Panc1 (cell line): ENCODE results near the gene SCYL1. TPM values are rescaled to one million over a fixed set of nuclear protein-coding genes. Genes with fewer than 3 reads are reported as not detected.

Experiments
- ATAC-seq: fragments of 200-7000 bp; cut with Tn5 transposase; 2 replicates; pipeline ENCODE4 v1.9.1; 2020; ENCODE audit warnings: mild to moderate bottlenecking, moderate library complexity
- BruUV-seq: library from RNA; stranded (reverse); fragments of 400-500 nt; replicated peaks from 2 replicates; lab custom pipeline; 2021; lab: Mats Ljungman, UMichigan
- CTCF ChIA-PET: fragments of 300-600 bp; sonication (Branson Sonifier 250); formaldehyde crosslinking; loops from one replicate; lab custom pipeline; 2022; ENCODE audit warnings: antibody characterized with exemption; lab: Charles Lee
- POLR2A ChIA-PET: fragments of 300-600 bp; sonication (Branson Sonifier 250); formaldehyde crosslinking; loops from one replicate; lab custom pipeline; 2022; ENCODE audit warnings: antibody characterized with exemption; lab: Charles Lee
- DNase-seq: peaks from one replicate; pipeline ENCODE4 v3.0.0-alpha.2; 2010; ENCODE audit warnings: low read depth, low spot score
- H3K27ac ChIP-seq: 2 replicates; pipeline ENCODE4 v1.5.1; 2011; ENCODE audit warnings: mild to moderate bottlenecking, low read length, inconsistent platforms
- H3K27me3 ChIP-seq: fragments of 200-500 bp; sonication (Bioruptor generic); 2 replicates; pipeline ENCODE4 v1.6.0; 2014; ENCODE audit warnings: low read length, inconsistent platforms; ENCODE audit not compliant: control insufficient read depth, insufficient read depth
- H3K36me3 ChIP-seq: fragments of 200-500 bp; sonication (Bioruptor generic); 2 replicates; pipeline ENCODE4 v1.5.1; 2014; ENCODE audit warnings: inconsistent platforms, mild to moderate bottlenecking, low read length, moderate library complexity; ENCODE audit not compliant: control insufficient read depth, insufficient read depth
- H3K4me1 ChIP-seq: 2 replicates; pipeline ENCODE4 v1.5.1; 2011; ENCODE audit warnings: inconsistent platforms, mild to moderate bottlenecking, low read length, moderate library complexity; ENCODE audit not compliant: control insufficient read depth, insufficient read depth
- H3K4me3 ChIP-seq, 2 experiments: 2 replicates each; pipeline ENCODE4 v1.5.1; 2011 to 2012; ENCODE audit warnings: low read depth in 2 of 2, low read length in 2 of 2, mild to moderate bottlenecking in 2 of 2, inconsistent platforms in 1 of 2, moderate library complexity in 1 of 2
- H3K9me3 ChIP-seq: fragments of 200-500 bp; sonication (Bioruptor generic); 2 replicates; pipeline ENCODE4 v1.5.1; 2014; ENCODE audit warnings: low read depth, mild to moderate bottlenecking, inconsistent platforms, low read length, moderate library complexity; ENCODE audit not compliant: control insufficient read depth, insufficient read depth
- POLR2AphosphoS5 ChIP-seq: IDR thresholded peaks from 2 replicates; pipeline ENCODE4 v1.6.1; 2012; ENCODE audit warnings: mild to moderate bottlenecking, low read depth, low read length, moderate library complexity
- SIN3A ChIP-seq: IDR thresholded peaks from 2 replicates; pipeline ENCODE4 v1.6.1; 2012; ENCODE audit warnings: low read depth, mild to moderate bottlenecking, low read length, moderate library complexity, borderline replicate concordance; ENCODE audit not compliant: insufficient read depth
- TCF7L2 ChIP-seq: IDR thresholded peaks from 2 replicates; pipeline ENCODE4 v1.6.1; 2011; ENCODE audit warnings: mild to moderate bottlenecking, low read depth, low read length, inconsistent platforms
- in situ Hi-C: cut with HindIII; loops from 2 replicates; pipeline ENCODE4 v1.10.0; 2016; ENCODE audit warnings: low sequenced_read_pairs, low pct_unique_long_range_greater_than_20kb
- intact Hi-C: fragments of 100-400 bp; cut with micrococcal nuclease; formaldehyde crosslinking; loops from one replicate; pipeline ENCODE4 v1.10.0; 2022; ENCODE audit not compliant: unreplicated experiment
- total RNA-seq: library from RNA; stranded (reverse); gene quantifications from one replicate; pipeline ENCODE4 v1.2.1, GENCODE V29; 2021; ENCODE audit not compliant: unreplicated experiment
- TF ChIP-seq, protein P1 (sequence below): fragments of 450-650 bp; IDR thresholded peaks from 2 replicates; pipeline ENCODE4 v1.5.1; 2017; ENCODE audit warnings: mild to moderate bottlenecking
- TF ChIP-seq, protein P2 (sequence below), 2 experiments: IDR thresholded peaks; 2 replicates each; pipeline ENCODE4 v1.6.1; 2011 to 2012; ENCODE audit warnings: low read depth in 2 of 2, control low read depth in 1 of 2, low read length in 1 of 2, mild to moderate bottlenecking in 1 of 2, moderate library complexity in 1 of 2; ENCODE audit not compliant: insufficient read depth in 1 of 2

SCYL1 gene
- total RNA-seq, 1 experiment from 2014 or later, result 117 TPM

DNA sequence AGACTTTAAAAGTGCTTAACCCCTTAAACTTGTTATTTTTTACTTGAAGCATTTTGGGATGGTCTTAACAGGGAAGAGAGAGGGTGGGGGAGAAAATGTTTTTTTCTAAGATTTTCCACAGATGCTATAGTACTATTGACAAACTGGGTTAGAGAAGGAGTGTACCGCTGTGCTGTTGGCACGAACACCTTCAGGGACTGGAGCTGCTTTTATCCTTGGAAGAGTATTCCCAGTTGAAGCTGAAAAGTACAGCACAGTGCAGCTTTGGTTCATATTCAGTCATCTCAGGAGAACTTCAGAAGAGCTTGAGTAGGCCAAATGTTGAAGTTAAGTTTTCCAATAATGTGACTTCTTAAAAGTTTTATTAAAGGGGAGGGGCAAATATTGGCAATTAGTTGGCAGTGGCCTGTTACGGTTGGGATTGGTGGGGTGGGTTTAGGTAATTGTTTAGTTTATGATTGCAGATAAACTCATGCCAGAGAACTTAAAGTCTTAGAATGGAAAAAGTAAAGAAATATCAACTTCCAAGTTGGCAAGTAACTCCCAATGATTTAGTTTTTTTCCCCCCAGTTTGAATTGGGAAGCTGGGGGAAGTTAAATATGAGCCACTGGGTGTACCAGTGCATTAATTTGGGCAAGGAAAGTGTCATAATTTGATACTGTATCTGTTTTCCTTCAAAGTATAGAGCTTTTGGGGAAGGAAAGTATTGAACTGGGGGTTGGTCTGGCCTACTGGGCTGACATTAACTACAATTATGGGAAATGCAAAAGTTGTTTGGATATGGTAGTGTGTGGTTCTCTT is 23.2 kb upstream of the SCYL1 start:
- Histone ChIP-seq H3K27ac (peak overlapping the region; percentile 100), H3K4me3 (peak overlapping the region; percentile 78 to 99), H3K36me3 (peaks cover 70% of the 10 kb centered on the region), H3K4me1 (peaks cover 25% of the 10 kb centered on the region), H3K27me3 (no peaks in the 10 kb centered on the region), H3K9me3 (no peaks in the 10 kb centered on the region)
- CTCF ChIA-PET, result no interaction called here
- no peak for ATAC-seq
- POLR2A ChIA-PET, result interaction anchor here (0.6 to 15.9 kb wide), 12 partner anchors 9 to 170 kb away, joined by 3 to 818 read pairs (median 6); no protein-coding TSS in a partner anchor
- TF ChIP-seq, protein P1, sequence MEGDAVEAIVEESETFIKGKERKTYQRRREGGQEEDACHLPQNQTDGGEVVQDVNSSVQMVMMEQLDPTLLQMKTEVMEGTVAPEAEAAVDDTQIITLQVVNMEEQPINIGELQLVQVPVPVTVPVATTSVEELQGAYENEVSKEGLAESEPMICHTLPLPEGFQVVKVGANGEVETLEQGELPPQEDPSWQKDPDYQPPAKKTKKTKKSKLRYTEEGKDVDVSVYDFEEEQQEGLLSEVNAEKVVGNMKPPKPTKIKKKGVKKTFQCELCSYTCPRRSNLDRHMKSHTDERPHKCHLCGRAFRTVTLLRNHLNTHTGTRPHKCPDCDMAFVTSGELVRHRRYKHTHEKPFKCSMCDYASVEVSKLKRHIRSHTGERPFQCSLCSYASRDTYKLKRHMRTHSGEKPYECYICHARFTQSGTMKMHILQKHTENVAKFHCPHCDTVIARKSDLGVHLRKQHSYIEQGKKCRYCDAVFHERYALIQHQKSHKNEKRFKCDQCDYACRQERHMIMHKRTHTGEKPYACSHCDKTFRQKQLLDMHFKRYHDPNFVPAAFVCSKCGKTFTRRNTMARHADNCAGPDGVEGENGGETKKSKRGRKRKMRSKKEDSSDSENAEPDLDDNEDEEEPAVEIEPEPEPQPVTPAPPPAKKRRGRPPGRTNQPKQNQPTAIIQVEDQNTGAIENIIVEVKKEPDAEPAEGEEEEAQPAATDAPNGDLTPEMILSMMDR, result no peak
- peak; percentile 61; the same call in 1 of the 2 replicates for TF ChIP-seq SIN3A
- TF ChIP-seq, protein P2, sequence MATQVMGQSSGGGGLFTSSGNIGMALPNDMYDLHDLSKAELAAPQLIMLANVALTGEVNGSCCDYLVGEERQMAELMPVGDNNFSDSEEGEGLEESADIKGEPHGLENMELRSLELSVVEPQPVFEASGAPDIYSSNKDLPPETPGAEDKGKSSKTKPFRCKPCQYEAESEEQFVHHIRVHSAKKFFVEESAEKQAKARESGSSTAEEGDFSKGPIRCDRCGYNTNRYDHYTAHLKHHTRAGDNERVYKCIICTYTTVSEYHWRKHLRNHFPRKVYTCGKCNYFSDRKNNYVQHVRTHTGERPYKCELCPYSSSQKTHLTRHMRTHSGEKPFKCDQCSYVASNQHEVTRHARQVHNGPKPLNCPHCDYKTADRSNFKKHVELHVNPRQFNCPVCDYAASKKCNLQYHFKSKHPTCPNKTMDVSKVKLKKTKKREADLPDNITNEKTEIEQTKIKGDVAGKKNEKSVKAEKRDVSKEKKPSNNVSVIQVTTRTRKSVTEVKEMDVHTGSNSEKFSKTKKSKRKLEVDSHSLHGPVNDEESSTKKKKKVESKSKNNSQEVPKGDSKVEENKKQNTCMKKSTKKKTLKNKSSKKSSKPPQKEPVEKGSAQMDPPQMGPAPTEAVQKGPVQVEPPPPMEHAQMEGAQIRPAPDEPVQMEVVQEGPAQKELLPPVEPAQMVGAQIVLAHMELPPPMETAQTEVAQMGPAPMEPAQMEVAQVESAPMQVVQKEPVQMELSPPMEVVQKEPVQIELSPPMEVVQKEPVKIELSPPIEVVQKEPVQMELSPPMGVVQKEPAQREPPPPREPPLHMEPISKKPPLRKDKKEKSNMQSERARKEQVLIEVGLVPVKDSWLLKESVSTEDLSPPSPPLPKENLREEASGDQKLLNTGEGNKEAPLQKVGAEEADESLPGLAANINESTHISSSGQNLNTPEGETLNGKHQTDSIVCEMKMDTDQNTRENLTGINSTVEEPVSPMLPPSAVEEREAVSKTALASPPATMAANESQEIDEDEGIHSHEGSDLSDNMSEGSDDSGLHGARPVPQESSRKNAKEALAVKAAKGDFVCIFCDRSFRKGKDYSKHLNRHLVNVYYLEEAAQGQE (IDR thresholded peaks at IDR 0.05; ENCODE audit: insufficient read depth in 1 of 2, low read depth in 2 of 2, low read length in 1 of 2), result peak in 1 of 2 experiments; percentile 16; a peak in 1 of 4 replicates
- peak; percentile 84 for TF ChIP-seq POLR2AphosphoS5
- no peak for TF ChIP-seq TCF7L2
- in situ Hi-C loops (no loop called here), intact Hi-C loops (no loop called here)
- no TSS peak for BruUV-seq
- DNase-seq, result no peak

DNA sequence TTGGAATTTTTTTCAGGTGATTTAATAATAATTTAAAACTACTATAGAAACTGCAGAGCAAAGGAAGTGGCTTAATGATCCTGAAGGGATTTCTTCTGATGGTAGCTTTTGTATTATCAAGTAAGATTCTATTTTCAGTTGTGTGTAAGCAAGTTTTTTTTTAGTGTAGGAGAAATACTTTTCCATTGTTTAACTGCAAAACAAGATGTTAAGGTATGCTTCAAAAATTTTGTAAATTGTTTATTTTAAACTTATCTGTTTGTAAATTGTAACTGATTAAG is 22.7 kb upstream of the SCYL1 start:
- H3K27me3 ChIP-seq, result no peaks in the 10 kb centered on the region
- H3K9me3 ChIP-seq, result no peaks in the 10 kb centered on the region
- peaks cover 24% of the 10 kb centered on the region for H3K4me1 ChIP-seq
- H3K4me3 ChIP-seq, result peak overlapping the region; percentile 78 to 99
- BruUV-seq, result no TSS peak
- in situ Hi-C loops, result no loop called here
- intact Hi-C loops, result no loop called here
- DNase-seq (no peak), ATAC-seq (no peak)
- H3K27ac ChIP-seq, result peak overlapping the region; percentile 100
- ChIA-PET POLR2A (interaction anchor here (0.6 to 15.9 kb wide), 10 partner anchors 10 to 195 kb away, joined by 3 to 818 read pairs (median 6); no protein-coding TSS in a partner anchor), CTCF (no interaction called here)
- TF ChIP-seq, protein P2 (IDR thresholded peaks at IDR 0.05; ENCODE audit: insufficient read depth in 1 of 2, low read depth in 2 of 2, low read length in 1 of 2), result no peak
- no peak for TF ChIP-seq SIN3A
- TF ChIP-seq POLR2AphosphoS5, result no peak
- no peak for TF ChIP-seq TCF7L2
- TF ChIP-seq, protein P1, result no peak
- H3K36me3 ChIP-seq, result peaks cover 70% of the 10 kb centered on the region
